A673 (cell line): Measurements from ENCODE around the gene LHB. TPM values are rescaled to one million over a fixed set of nuclear protein-coding genes. Genes with fewer than 3 reads are reported as not detected.

Experiments used
- BruUV-seq: library from RNA; stranded (reverse); fragments of 400-500 nt; replicated peaks from 2 replicates; lab custom pipeline; 2021; lab: Mats Ljungman, UMichigan
- CTCF ChIA-PET: fragments of 300-600 bp; sonication (Branson Sonifier 250); formaldehyde crosslinking; loops from one replicate; lab custom pipeline; 2022; ENCODE audit warnings: antibody characterized with exemption; lab: Charles Lee
- POLR2A ChIA-PET: fragments of 300-600 bp; sonication (Branson Sonifier 250); formaldehyde crosslinking; loops from one replicate; lab custom pipeline; 2022; ENCODE audit warnings: antibody characterized with exemption; ENCODE audit not compliant: low non-redundant PET; lab: Charles Lee
- DNase-seq: peaks from one replicate; pipeline ENCODE4 v3.0.0-alpha.2; 2015; ENCODE audit warnings: low spot score
- H3K27ac ChIP-seq: fragments of 200-600 bp; sonication (generic); 2 replicates; pipeline ENCODE4 v1.5.1; 2016; ENCODE audit warnings: mixed run types, low read depth, mild to moderate bottlenecking, mixed read lengths, antibody characterized with exemption, low read length; ENCODE audit not compliant: poor library complexity, severe bottlenecking
- H3K27me3 ChIP-seq: fragments of 200-600 bp; sonication (generic); replicated peaks from 2 replicates; pipeline ENCODE4 v1.6.1; 2017; ENCODE audit warnings: mixed run types, low read depth, mild to moderate bottlenecking, mixed read lengths, antibody characterized with exemption, low read length; ENCODE audit not compliant: insufficient read depth, poor library complexity
- H3K36me3 ChIP-seq: fragments of 200-600 bp; sonication (generic); 2 replicates; pipeline ENCODE4 v1.6.1; 2016; ENCODE audit warnings: mixed run types, mild to moderate bottlenecking, mixed read lengths, antibody characterized with exemption, low read length; ENCODE audit not compliant: insufficient read depth, poor library complexity, severe bottlenecking
- H3K4me1 ChIP-seq: fragments of 200-600 bp; sonication (generic); 2 replicates; pipeline ENCODE4 v1.6.1; 2017; ENCODE audit warnings: mixed run types, mild to moderate bottlenecking, mixed read lengths, antibody characterized with exemption, low read length; ENCODE audit not compliant: insufficient read depth, poor library complexity, severe bottlenecking
- H3K4me3 ChIP-seq: fragments of 200-600 bp; sonication (generic); 2 replicates; pipeline ENCODE4 v1.5.1; 2016; ENCODE audit warnings: low read depth, mixed run types, mild to moderate bottlenecking, mixed read lengths, low read length; ENCODE audit not compliant: poor library complexity, severe bottlenecking
- H3K9me3 ChIP-seq: fragments of 200-600 bp; sonication (generic); 2 replicates; pipeline ENCODE4 v1.6.1; 2016; ENCODE audit warnings: mixed run types, low read depth, mild to moderate bottlenecking, mixed read lengths, antibody characterized with exemption, low read length; ENCODE audit not compliant: poor library complexity, severe bottlenecking
- EZH2 ChIP-seq: fragments of 200-600 bp; sonication (generic); IDR thresholded peaks from 2 replicates; pipeline ENCODE4 v1.6.1; 2017; ENCODE audit warnings: borderline replicate concordance, low read depth, mild to moderate bottlenecking, mixed read lengths, antibody characterized with exemption, low read length; ENCODE audit not compliant: poor library complexity, severe bottlenecking
- intact Hi-C: fragments of 100-400 bp; cut with micrococcal nuclease; formaldehyde crosslinking; loops from one replicate; pipeline ENCODE4 v1.10.0; 2022; ENCODE audit not compliant: unreplicated experiment
- total RNA-seq: library from RNA; stranded (reverse); gene quantifications from 2 replicates; pipeline ENCODE4 v1.2.3, GENCODE V29; 2021
- TF ChIP-seq, protein P1 (sequence below): fragments of 300-800, 200-600 bp; sonication (generic); conservative IDR thresholded peaks from 2 replicates; pipeline ENCODE4 v1.5.1; 2017; ENCODE audit warnings: low read depth, mild to moderate bottlenecking, antibody characterized with exemption, low read length, moderate library complexity, mixed read lengths

The LHB gene
- total RNA-seq, 1 experiment from 2014 or later: not detected

DNA sequence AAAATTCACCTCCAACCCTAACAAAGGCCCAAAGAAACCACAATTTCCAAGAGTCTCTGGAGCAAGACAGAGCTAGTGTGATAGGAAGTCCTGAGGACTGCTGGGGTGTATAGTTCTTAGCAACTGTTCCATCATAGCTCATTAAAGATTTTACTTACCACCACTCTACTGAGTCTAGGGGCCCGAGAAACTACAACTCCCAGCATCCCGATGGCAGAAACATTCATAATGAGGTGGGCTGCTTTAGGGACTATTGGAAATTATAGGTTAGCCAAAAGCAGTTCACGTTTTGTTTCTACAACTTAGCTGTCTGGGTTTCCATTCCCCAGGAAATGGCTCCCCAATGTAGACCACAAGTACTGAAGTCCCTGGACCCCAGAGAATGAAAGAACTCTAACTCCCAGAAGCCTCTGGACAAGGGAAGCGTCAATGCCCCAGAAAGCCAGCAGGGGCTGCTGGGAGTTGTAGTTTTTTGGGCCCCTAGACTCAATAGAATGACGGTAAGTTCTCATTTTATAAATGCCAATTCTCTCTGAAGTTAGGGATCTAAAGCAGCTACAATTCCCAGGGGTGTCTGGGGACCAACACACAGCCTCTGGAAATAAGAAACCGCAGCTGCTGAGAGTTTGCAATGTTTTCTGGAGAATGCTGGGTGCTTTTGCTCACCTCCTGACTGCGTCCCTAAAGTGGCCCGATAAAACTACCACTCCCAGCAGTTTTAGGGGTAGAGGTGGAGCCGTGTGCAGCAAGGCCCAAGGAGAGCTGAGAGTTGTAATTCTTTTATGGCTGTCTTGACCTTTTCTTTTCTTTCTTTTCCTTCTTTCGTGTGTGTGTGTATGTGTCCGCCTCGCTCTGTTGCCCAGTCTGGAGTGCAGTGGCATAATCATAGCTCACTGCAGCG lies 40.7 kb downstream of the LHB start:
- TF ChIP-seq, protein P1, sequence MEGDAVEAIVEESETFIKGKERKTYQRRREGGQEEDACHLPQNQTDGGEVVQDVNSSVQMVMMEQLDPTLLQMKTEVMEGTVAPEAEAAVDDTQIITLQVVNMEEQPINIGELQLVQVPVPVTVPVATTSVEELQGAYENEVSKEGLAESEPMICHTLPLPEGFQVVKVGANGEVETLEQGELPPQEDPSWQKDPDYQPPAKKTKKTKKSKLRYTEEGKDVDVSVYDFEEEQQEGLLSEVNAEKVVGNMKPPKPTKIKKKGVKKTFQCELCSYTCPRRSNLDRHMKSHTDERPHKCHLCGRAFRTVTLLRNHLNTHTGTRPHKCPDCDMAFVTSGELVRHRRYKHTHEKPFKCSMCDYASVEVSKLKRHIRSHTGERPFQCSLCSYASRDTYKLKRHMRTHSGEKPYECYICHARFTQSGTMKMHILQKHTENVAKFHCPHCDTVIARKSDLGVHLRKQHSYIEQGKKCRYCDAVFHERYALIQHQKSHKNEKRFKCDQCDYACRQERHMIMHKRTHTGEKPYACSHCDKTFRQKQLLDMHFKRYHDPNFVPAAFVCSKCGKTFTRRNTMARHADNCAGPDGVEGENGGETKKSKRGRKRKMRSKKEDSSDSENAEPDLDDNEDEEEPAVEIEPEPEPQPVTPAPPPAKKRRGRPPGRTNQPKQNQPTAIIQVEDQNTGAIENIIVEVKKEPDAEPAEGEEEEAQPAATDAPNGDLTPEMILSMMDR: no peak
- no peak for TF ChIP-seq EZH2
- intact Hi-C loops: no loop called here
- Histone ChIP-seq H3K4me3 (no peak overlapping the region), H3K4me1 (no peaks in the 10 kb centered on the region), H3K27ac (no peak overlapping the region), H3K36me3 (peaks cover 25% of the 10 kb centered on the region), H3K9me3 (no peaks in the 10 kb centered on the region), H3K27me3 (no peaks in the 10 kb centered on the region)
- no TSS peak for BruUV-seq
- ChIA-PET CTCF (interaction anchor here (0.7 kb wide), 1 partner anchor 134 kb away, joined by 7 read pairs; no protein-coding TSS in a partner anchor), POLR2A (no interaction called here)
- DNase-seq: peak; percentile 76

DNA sequence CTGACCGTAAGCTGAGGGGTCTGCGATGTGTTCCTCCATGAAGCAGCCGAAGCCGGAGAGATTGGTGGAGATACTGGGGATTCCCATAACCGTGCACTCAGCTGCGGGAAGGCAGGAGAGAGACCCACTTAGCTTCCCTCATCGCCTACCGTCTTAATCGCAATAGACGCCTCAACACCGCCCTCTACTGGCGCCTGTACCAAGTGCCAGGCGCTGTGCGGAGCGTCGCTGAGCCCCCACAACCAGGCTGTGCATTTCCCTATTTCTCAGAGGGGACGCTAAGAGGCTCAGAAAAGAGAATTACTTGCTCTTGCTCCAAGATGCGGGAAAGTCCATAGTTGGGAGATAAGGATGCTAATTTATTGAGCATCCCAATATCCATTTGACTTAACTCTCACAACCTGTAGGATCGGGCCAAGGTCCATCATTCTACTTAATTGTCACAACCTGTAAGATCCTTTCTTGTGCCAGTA lies 45.9 kb downstream of the LHB start:
- no TSS peak for BruUV-seq
- Histone ChIP-seq H3K4me3 (no peak overlapping the region), H3K27me3 (no peaks in the 10 kb centered on the region), H3K36me3 (peaks cover 35% of the 10 kb centered on the region), H3K4me1 (peaks cover 29% of the 10 kb centered on the region), H3K27ac (no peak overlapping the region), H3K9me3 (no peaks in the 10 kb centered on the region)
- intact Hi-C loops: loop anchor here (2.0 kb wide), 1 partner anchor 182 kb away; no protein-coding TSS in a partner anchor
- no peak for TF ChIP-seq EZH2
- TF ChIP-seq, protein P1: peak; percentile 96
- CTCF ChIA-PET: interaction anchor here (0.5 to 1.7 kb wide), 19 partner anchors 13 to 465 kb away, joined by 3 to 32 read pairs (median 5); partner anchors contain the start of genes CA11, GYS1, HSD17B14 and NUCB1
- peak; percentile 92 for DNase-seq
- POLR2A ChIA-PET: interaction anchor here (0.6 kb wide), 1 partner anchor 184 kb away, joined by 11 read pairs; no protein-coding TSS in a partner anchor

DNA sequence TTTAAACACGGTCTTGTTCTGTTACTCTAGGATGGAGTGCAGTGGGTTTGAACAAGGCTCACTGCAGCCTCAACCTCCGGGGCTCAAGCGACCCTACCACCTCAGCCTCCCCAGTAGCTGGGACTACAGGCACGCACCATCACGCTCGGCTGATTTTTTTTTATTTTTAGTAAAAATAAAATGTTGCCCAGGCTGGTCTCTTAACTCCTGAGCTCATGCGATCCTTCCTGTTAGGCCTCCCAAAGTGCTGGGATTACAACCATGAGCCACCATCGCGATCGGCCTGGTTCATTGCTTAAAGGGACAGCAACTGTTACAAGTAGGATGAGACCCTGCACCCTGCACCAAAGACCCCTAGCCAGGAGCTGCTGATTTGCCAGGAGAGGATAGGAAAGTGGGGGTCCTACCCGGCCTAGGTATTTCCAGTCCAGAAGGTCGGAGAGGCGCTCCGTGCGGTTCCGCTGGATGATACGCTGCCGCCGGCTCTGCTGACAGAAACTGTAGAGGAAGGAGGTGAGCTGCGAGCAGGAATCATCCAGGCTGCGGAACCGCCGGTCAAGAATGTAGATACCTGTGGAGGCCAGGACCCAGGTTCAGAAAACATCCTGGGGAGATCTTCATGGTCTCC lies 46.6 kb downstream of the LHB start:
- Histone ChIP-seq H3K4me1 (peaks cover 29% of the 10 kb centered on the region), H3K9me3 (no peaks in the 10 kb centered on the region), H3K27me3 (no peaks in the 10 kb centered on the region), H3K4me3 (no peak overlapping the region), H3K36me3 (peaks cover 36% of the 10 kb centered on the region), H3K27ac (no peak overlapping the region)
- DNase-seq: no peak
- TF ChIP-seq, protein P1: no peak
- TF ChIP-seq EZH2: no peak
- CTCF ChIA-PET: interaction anchor here (0.5 to 1.7 kb wide), 18 partner anchors 13 to 464 kb away, joined by 3 to 32 read pairs (median 5); partner anchors contain the start of genes CA11, GYS1, HSD17B14 and NUCB1
- intact Hi-C loops: loop anchor here (2.0 kb wide), 1 partner anchor 181 kb away; no protein-coding TSS in a partner anchor
- BruUV-seq: no TSS peak
- POLR2A ChIA-PET: interaction anchor here (0.6 kb wide), 2 partner anchors 183 to 456 kb away, joined by 3 to 11 read pairs; no protein-coding TSS in a partner anchor
